WTC11 (cell line): ENCODE measurements around the gene GRB10. TPM values are rescaled to one million over a fixed set of nuclear protein-coding genes. Genes with fewer than 3 reads are reported as not detected.

Source experiments
- ATAC-seq: fragments of 200-7000 bp; cut with Tn5 transposase; 2 replicates; pipeline ENCODE4 v1.10.0; 2021; ENCODE audit warnings: mild to moderate bottlenecking, moderate library complexity
- CTCF ChIA-PET: fragments of 300-600 bp; sonication (Branson Sonifier 250); formaldehyde crosslinking; loops from one replicate; lab custom pipeline; 2021; ENCODE audit warnings: antibody characterized with exemption; lab: Charles Lee
- POLR2A ChIA-PET: fragments of 350-600 bp; sonication (Branson Sonifier 250); formaldehyde crosslinking; loops from one replicate; lab custom pipeline; 2021; ENCODE audit warnings: antibody characterized with exemption; lab: Charles Lee
- DNase-seq: peaks from one replicate; pipeline ENCODE4 v3.0.0; 2021; ENCODE audit warnings: low spot score
- H3K27ac Mint-ChIP-seq: 2 replicates; pipeline ENCODE4 v1.8.0; 2021; ENCODE audit warnings: mixed read lengths
- H3K27me3 Mint-ChIP-seq: 2 replicates; pipeline ENCODE4 v1.8.0; 2021; ENCODE audit warnings: low read depth, mild to moderate bottlenecking, moderate library complexity, mixed read lengths
- H3K36me3 Mint-ChIP-seq: 2 replicates; pipeline ENCODE4 v1.8.0; 2021; ENCODE audit warnings: mixed read lengths
- H3K4me1 Mint-ChIP-seq: 2 replicates; pipeline ENCODE4 v1.8.0; 2022; ENCODE audit warnings: mixed read lengths
- H3K4me3 Mint-ChIP-seq: 2 replicates; pipeline ENCODE4 v1.8.0; 2021; ENCODE audit warnings: mild to moderate bottlenecking, moderate library complexity, mixed read lengths
- H3K9me3 Mint-ChIP-seq: 2 replicates; pipeline ENCODE4 v1.8.0; 2021; ENCODE audit warnings: mixed read lengths
- CBFB ChIP-seq: sonication (generic); formaldehyde crosslinking; IDR thresholded peaks from 2 replicates; pipeline ENCODE4 v1.8.1; 2022; ENCODE audit warnings: mild to moderate bottlenecking, low read depth, missing genetic modification reagents
- FOXJ3 ChIP-seq: sonication (generic); formaldehyde crosslinking; IDR thresholded peaks from 2 replicates; pipeline ENCODE4 v1.9.0; 2021; ENCODE audit warnings: missing genetic modification reagents, mild to moderate bottlenecking, borderline replicate concordance
- FOXK1 ChIP-seq: sonication (generic); formaldehyde crosslinking; IDR thresholded peaks from 2 replicates; pipeline ENCODE4 v1.8.0; 2022; ENCODE audit warnings: mild to moderate bottlenecking, moderate library complexity, missing genetic modification reagents
- GRHL2 ChIP-seq: fragments of 250-450 bp; sonication (Bioruptor Pico); IDR thresholded peaks from 2 replicates; pipeline ENCODE4 v1.8.0; 2022; ENCODE audit warnings: mild to moderate bottlenecking, moderate library complexity; ENCODE audit not compliant: insufficient replicate concordance, severe bottlenecking
- IRF2 ChIP-seq: sonication (generic); formaldehyde crosslinking; IDR thresholded peaks from 2 replicates; pipeline ENCODE4 v1.8.0; 2022; ENCODE audit warnings: low read depth, missing genetic modification reagents, borderline replicate concordance
- KAT7 ChIP-seq: sonication (generic); formaldehyde crosslinking; IDR thresholded peaks from 2 replicates; pipeline ENCODE4 v1.8.1; 2023; ENCODE audit warnings: missing genetic modification reagents, mild to moderate bottlenecking, borderline replicate concordance
- SMAD3 ChIP-seq: sonication (generic); formaldehyde crosslinking; IDR thresholded peaks from 2 replicates; pipeline ENCODE4 v1.8.0; 2022; ENCODE audit warnings: missing genetic modification reagents, mild to moderate bottlenecking, borderline replicate concordance
- TCF7 ChIP-seq: sonication (generic); formaldehyde crosslinking; IDR thresholded peaks from 2 replicates; pipeline ENCODE4 v1.8.0; 2022; ENCODE audit warnings: mild to moderate bottlenecking, low read depth, missing genetic modification reagents, moderate library complexity
- TEAD1 ChIP-seq: sonication (generic); formaldehyde crosslinking; IDR thresholded peaks from 2 replicates; pipeline ENCODE4 v1.8.0; 2022; ENCODE audit warnings: mild to moderate bottlenecking, missing genetic modification reagents
- TP53 ChIP-seq: sonication (generic); formaldehyde crosslinking; IDR thresholded peaks from 2 replicates; pipeline ENCODE4 v1.8.1; 2023; ENCODE audit warnings: mild to moderate bottlenecking, missing genetic modification reagents
- ZNF138 ChIP-seq: sonication (generic); formaldehyde crosslinking; conservative IDR thresholded peaks from 2 replicates; pipeline ENCODE4 v1.8.1; 2022; ENCODE audit warnings: mild to moderate bottlenecking, moderate library complexity, missing genetic modification reagents
- ZNF219 ChIP-seq: sonication (generic); formaldehyde crosslinking; IDR thresholded peaks from 2 replicates; pipeline ENCODE4 v1.8.0; 2023; ENCODE audit warnings: missing genetic modification reagents, mild to moderate bottlenecking, borderline replicate concordance
- ZNF263 ChIP-seq: sonication (generic); formaldehyde crosslinking; IDR thresholded peaks from 2 replicates; pipeline ENCODE4 v1.8.1; 2022; ENCODE audit warnings: low read depth, mild to moderate bottlenecking, moderate library complexity, missing genetic modification reagents
- total RNA-seq: library from RNA; stranded (reverse); gene quantifications from 3 replicates; pipeline ENCODE4 v1.2.3, GENCODE V29; 2021
- TF ChIP-seq, protein P1 (sequence below): fragments of 250-450 bp; sonication (Bioruptor Pico); IDR thresholded peaks from 2 replicates; pipeline ENCODE4 v1.9.0; 2021; ENCODE audit warnings: mild to moderate bottlenecking
- TF ChIP-seq, protein P2 (sequence below): fragments of 250-450 bp; sonication (Bioruptor Pico); IDR thresholded peaks from 2 replicates; pipeline ENCODE4 v1.9.0; 2021; ENCODE audit warnings: mild to moderate bottlenecking
- TF ChIP-seq, protein P3 (sequence below): sonication (generic); formaldehyde crosslinking; IDR thresholded peaks from 2 replicates; pipeline ENCODE4 v1.8.0; 2022; ENCODE audit warnings: mild to moderate bottlenecking, missing genetic modification reagents
- TF ChIP-seq, protein P4 (sequence below): sonication (generic); formaldehyde crosslinking; IDR thresholded peaks from 2 replicates; pipeline ENCODE4 v1.8.1; 2023; ENCODE audit warnings: mild to moderate bottlenecking, missing genetic modification reagents
- TF ChIP-seq, protein P5 (sequence below): sonication (generic); formaldehyde crosslinking; IDR thresholded peaks from 2 replicates; pipeline ENCODE4 v1.8.1; 2023; ENCODE audit warnings: mild to moderate bottlenecking, missing genetic modification reagents, moderate library complexity
- TF ChIP-seq, protein P6 (sequence below): sonication (generic); formaldehyde crosslinking; IDR thresholded peaks from 2 replicates; pipeline ENCODE4 v1.8.0; 2022; ENCODE audit warnings: mild to moderate bottlenecking, missing genetic modification reagents

GRB10 gene
- total RNA-seq, 1 experiment from 2014 or later: 103 TPM

DNA sequence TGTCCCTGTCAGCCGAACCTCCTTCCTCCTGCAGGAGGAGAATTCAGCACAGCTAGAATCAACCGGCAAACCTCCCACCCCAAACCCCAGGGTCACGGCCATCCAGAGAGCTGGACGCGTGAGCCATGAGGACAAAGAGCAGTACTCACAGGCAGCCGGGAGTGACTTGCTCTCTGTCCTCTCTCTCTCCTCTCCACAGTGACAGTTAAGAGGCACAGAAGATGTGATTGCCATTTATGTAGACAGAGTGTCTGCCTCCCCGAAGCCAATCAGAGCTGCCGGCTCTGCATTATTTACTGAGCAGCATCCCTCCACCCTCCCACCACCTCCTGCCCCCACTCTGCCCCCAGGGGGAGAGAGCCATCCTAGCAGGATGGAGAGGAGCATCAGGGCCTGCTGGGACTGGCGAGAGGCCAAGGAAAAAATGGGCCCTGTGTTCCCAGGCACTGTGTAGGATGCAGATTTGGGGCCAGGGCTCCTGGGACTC lies 221.8 kb downstream of the GRB10 start (continued):
- TF ChIP-seq ZNF263 (no peak), FOXJ3 (CRISPR knock-in tag) (no peak), GRHL2 (CRISPR knock-in tag) (no peak), KAT7 (CRISPR knock-in tag) (no peak)
- TF ChIP-seq, protein P1, sequence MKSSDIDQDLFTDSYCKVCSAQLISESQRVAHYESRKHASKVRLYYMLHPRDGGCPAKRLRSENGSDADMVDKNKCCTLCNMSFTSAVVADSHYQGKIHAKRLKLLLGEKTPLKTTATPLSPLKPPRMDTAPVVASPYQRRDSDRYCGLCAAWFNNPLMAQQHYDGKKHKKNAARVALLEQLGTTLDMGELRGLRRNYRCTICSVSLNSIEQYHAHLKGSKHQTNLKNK: no peak
- TF ChIP-seq, protein P2, sequence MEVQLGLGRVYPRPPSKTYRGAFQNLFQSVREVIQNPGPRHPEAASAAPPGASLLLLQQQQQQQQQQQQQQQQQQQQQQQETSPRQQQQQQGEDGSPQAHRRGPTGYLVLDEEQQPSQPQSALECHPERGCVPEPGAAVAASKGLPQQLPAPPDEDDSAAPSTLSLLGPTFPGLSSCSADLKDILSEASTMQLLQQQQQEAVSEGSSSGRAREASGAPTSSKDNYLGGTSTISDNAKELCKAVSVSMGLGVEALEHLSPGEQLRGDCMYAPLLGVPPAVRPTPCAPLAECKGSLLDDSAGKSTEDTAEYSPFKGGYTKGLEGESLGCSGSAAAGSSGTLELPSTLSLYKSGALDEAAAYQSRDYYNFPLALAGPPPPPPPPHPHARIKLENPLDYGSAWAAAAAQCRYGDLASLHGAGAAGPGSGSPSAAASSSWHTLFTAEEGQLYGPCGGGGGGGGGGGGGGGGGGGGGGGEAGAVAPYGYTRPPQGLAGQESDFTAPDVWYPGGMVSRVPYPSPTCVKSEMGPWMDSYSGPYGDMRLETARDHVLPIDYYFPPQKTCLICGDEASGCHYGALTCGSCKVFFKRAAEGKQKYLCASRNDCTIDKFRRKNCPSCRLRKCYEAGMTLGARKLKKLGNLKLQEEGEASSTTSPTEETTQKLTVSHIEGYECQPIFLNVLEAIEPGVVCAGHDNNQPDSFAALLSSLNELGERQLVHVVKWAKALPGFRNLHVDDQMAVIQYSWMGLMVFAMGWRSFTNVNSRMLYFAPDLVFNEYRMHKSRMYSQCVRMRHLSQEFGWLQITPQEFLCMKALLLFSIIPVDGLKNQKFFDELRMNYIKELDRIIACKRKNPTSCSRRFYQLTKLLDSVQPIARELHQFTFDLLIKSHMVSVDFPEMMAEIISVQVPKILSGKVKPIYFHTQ: no peak

DNA sequence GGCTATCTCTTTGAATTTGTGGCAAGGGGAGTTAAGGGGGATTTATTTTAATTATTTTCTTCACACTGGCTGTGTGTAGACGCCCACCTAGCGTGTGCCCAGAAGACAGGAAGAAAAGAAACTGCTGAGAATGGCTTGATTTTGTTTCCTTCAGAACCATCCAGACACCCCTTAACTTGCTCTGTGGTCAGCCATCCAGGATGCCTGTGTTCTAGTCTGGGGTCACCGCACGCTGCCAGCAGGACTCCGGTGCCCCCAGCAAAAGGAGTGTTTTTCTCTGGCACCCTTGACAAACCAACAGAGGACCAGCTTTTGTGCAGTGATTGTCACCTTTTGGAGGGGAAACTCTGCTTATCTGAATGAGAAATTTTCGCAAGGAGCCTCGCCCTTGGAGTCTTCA lies 222.8 kb downstream of the GRB10 start:
- H3K27me3 Mint-ChIP-seq: no peaks in the 10 kb centered on the region
- ChIA-PET CTCF (interaction anchor here (1.1 to 2.1 kb wide), 4 partner anchors 29 to 441 kb away, joined by 3 to 6 read pairs (median 4); no protein-coding TSS in a partner anchor), POLR2A (no interaction called here)

More for the DNA sequence above, 222.8 kb downstream of the GRB10 start:
- H3K36me3 Mint-ChIP-seq: no peaks in the 10 kb centered on the region
- no peak for DNase-seq
- H3K27ac Mint-ChIP-seq: no peak overlapping the region
- H3K4me1 Mint-ChIP-seq: peaks cover 20% of the 10 kb centered on the region
- ATAC-seq: no peak
- no peaks in the 10 kb centered on the region for H3K9me3 Mint-ChIP-seq
- TF ChIP-seq ZNF138 (CRISPR knock-in tag) (no peak), FOXK1 (CRISPR knock-in tag) (no peak), CBFB (no peak), TP53 (no peak), TCF7 (CRISPR knock-in tag) (no peak), FOXJ3 (CRISPR knock-in tag) (no peak), IRF2 (CRISPR knock-in tag) (no peak), ZNF219 (CRISPR knock-in tag) (no peak), TEAD1 (CRISPR knock-in tag) (no peak), SMAD3 (CRISPR knock-in tag) (no peak)
- TF ChIP-seq, protein P3, sequence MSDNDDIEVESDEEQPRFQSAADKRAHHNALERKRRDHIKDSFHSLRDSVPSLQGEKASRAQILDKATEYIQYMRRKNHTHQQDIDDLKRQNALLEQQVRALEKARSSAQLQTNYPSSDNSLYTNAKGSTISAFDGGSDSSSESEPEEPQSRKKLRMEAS (CRISPR knock-in tag): no peak
- TF ChIP-seq, protein P4, sequence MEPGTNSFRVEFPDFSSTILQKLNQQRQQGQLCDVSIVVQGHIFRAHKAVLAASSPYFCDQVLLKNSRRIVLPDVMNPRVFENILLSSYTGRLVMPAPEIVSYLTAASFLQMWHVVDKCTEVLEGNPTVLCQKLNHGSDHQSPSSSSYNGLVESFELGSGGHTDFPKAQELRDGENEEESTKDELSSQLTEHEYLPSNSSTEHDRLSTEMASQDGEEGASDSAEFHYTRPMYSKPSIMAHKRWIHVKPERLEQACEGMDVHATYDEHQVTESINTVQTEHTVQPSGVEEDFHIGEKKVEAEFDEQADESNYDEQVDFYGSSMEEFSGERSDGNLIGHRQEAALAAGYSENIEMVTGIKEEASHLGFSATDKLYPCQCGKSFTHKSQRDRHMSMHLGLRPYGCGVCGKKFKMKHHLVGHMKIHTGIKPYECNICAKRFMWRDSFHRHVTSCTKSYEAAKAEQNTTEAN (CRISPR knock-in tag): no peak
- TF ChIP-seq, protein P5, sequence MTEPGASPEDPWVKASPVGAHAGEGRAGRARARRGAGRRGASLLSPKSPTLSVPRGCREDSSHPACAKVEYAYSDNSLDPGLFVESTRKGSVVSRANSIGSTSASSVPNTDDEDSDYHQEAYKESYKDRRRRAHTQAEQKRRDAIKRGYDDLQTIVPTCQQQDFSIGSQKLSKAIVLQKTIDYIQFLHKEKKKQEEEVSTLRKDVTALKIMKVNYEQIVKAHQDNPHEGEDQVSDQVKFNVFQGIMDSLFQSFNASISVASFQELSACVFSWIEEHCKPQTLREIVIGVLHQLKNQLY (CRISPR knock-in tag): no peak
- TF ChIP-seq, protein P6, sequence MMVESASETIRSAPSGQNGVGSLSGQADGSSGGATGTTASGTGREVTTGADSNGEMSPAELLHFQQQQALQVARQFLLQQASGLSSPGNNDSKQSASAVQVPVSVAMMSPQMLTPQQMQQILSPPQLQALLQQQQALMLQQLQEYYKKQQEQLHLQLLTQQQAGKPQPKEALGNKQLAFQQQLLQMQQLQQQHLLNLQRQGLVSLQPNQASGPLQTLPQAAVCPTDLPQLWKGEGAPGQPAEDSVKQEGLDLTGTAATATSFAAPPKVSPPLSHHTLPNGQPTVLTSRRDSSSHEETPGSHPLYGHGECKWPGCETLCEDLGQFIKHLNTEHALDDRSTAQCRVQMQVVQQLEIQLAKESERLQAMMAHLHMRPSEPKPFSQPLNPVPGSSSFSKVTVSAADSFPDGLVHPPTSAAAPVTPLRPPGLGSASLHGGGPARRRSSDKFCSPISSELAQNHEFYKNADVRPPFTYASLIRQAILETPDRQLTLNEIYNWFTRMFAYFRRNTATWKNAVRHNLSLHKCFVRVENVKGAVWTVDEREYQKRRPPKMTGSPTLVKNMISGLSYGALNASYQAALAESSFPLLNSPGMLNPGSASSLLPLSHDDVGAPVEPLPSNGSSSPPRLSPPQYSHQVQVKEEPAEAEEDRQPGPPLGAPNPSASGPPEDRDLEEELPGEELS (CRISPR knock-in tag): no peak
- no peak overlapping the region for H3K4me3 Mint-ChIP-seq
